Nephron progenitor cell (in vitro differentiated cells): ENCODE data around the gene SLC35F5.
"Not testable (repeated sequence)": the region's sequence is repeated elsewhere in the genome, so short reads cannot be mapped to it uniquely, and the experiment has no call there.

Experiments
- DNase-seq: peaks from one replicate; pipeline ENCODE4 v3.0.0; 2021
- H3K27ac Mint-ChIP-seq: 2 replicates; pipeline ENCODE4 v1.8.0; 2021; ENCODE audit warnings: mild to moderate bottlenecking, moderate library complexity, mixed read lengths
- H3K27me3 Mint-ChIP-seq: 2 replicates; pipeline ENCODE4 v1.8.0; 2021; ENCODE audit warnings: mild to moderate bottlenecking, low read depth, mixed read lengths; ENCODE audit not compliant: poor library complexity
- H3K36me3 Mint-ChIP-seq: 2 replicates; pipeline ENCODE4 v1.8.0; 2021; ENCODE audit warnings: low read depth, mixed read lengths
- H3K4me1 Mint-ChIP-seq: 2 replicates; pipeline ENCODE4 v1.8.0; 2021; ENCODE audit warnings: mixed read lengths
- H3K4me3 Mint-ChIP-seq: 2 replicates; pipeline ENCODE4 v1.8.0; 2021; ENCODE audit warnings: mild to moderate bottlenecking, moderate library complexity, mixed read lengths
- H3K9me3 Mint-ChIP-seq: 2 replicates; pipeline ENCODE4 v1.8.0; 2021; ENCODE audit warnings: mild to moderate bottlenecking, moderate library complexity, mixed read lengths
- TF ChIP-seq, protein P1 (sequence below): fragments of 200-600 bp; sonication (generic); IDR thresholded peaks from 2 replicates; pipeline ENCODE4 v1.5.0; 2021; ENCODE audit warnings: antibody characterized with exemption

Gene SLC35F5

DNA sequence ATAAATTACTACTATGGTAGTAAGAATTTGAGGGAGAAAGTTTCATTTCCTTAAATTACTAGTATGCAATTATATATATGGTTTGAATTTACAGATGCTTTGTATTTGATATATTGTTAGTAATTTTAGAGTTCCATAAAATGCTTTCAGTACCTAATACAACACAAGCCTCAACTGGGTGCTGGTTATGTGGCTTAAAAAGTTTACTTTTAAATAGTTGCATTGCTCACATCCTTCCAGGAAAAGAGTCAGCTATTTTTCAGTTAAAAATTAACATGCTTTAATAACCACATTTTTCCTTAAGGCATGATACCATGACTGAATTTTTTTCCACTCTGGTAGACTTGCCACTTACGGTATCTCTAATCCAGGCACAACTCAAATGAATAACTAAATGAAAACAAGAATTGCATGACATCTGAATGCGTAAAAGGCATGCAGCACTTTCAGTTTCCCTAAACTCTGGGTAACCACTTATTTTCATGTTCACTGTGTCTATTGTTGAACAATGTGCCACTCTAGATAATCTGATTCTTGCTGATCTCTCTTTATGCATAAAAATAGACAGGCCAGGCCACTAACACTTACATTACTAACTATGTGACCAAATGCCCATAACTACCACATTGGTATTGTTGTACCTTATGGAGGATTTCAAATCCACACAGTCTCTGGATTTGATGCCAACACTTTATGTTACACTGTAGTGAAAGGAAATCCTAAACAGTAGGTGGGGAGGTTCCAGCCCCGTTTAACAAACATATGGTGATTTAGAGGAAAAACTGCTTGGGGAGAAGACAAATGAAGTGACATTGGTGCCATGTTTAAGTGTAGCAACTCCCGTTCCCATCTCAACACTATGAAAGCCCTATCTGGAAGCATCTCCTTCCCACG is 35.5 kb upstream of the SLC35F5 start:
- no peaks in the 10 kb centered on the region for H3K9me3 Mint-ChIP-seq
- no peak overlapping the region for H3K4me3 Mint-ChIP-seq
- no peak for DNase-seq

DNA sequence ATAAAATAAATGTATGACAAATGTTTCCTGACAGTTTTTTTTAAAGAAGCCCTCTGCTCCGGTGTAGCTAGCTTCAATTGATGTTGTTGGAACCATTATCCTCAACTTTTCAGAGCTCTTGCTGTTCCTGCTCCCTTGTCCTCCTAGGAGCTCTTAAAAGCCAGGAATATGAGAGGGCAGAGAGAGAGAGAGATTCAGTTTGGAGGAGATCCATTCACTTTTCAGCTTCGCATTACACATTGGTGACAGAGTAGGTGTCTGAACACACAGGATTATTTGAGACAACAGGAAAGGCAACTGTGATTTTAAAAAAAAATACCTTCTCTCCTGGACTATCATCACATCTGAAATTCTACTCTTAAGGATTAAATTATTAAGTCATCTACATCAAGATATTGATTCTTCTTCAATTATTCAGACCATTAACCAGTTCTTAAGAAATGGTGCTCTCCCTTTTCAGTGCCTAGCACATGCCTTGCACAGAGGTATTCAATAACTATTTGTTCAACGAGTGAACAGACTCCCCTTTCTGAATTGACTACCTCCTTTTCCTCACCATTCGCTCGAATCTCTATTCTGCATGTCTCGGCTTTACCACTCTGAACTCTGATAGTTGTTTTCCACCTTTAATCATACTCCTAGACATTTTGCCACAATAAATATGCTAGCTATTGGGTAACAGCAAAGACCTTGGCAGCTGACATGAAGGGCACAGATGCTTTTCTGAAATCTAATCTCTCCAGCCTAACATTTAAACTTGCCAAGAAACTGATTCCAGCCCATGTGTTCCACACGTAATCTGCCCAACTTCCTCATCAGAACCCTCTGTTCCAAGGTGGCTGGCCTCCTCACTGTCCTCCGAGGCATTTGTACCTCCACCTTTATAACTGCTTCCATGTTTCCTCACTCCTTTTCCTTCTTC is 28.6 kb upstream of the SLC35F5 start:
- no peak for DNase-seq
- no peak overlapping the region for H3K4me3 Mint-ChIP-seq
- H3K27ac Mint-ChIP-seq, result peak overlapping the region; percentile 50
- no peaks in the 10 kb centered on the region for H3K9me3 Mint-ChIP-seq
- no peaks in the 10 kb centered on the region for H3K27me3 Mint-ChIP-seq
- H3K36me3 Mint-ChIP-seq, result no peaks in the 10 kb centered on the region
- TF ChIP-seq, protein P1, sequence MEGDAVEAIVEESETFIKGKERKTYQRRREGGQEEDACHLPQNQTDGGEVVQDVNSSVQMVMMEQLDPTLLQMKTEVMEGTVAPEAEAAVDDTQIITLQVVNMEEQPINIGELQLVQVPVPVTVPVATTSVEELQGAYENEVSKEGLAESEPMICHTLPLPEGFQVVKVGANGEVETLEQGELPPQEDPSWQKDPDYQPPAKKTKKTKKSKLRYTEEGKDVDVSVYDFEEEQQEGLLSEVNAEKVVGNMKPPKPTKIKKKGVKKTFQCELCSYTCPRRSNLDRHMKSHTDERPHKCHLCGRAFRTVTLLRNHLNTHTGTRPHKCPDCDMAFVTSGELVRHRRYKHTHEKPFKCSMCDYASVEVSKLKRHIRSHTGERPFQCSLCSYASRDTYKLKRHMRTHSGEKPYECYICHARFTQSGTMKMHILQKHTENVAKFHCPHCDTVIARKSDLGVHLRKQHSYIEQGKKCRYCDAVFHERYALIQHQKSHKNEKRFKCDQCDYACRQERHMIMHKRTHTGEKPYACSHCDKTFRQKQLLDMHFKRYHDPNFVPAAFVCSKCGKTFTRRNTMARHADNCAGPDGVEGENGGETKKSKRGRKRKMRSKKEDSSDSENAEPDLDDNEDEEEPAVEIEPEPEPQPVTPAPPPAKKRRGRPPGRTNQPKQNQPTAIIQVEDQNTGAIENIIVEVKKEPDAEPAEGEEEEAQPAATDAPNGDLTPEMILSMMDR, result no peak
- peaks cover 12% of the 10 kb centered on the region for H3K4me1 Mint-ChIP-seq

More for the DNA sequence above, 35.5 kb upstream of the SLC35F5 start:
- H3K4me1 Mint-ChIP-seq, result peaks cover 19% of the 10 kb centered on the region
- TF ChIP-seq, protein P1, result no peak
- no peaks in the 10 kb centered on the region for H3K36me3 Mint-ChIP-seq
- H3K27me3 Mint-ChIP-seq, result no peaks in the 10 kb centered on the region
- H3K27ac Mint-ChIP-seq, result no peak overlapping the region

DNA sequence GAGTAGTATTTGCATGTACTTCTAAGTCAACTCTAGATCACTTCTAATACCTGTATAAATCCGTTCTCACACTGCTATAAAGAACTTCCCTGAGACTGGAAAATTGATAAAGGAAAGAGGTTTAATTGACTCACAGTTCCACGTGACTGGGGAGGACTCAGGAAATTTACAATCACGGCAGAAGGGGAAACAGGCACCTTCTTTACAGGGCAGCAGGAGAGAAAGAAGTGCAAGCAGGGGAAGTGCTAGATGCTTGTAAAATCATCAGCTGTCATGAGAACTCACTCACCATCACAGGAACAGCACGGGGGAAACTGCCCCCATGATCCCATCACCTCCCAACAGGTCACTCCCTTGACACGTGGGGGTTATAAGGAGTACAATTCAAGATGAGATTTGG is 24.0 kb upstream of the SLC35F5 start:
- Mint-ChIP-seq H3K36me3 (no peaks in the 10 kb centered on the region), H3K27ac (peak overlapping the region; percentile 84), H3K27me3 (no peaks in the 10 kb centered on the region), H3K9me3 (no peaks in the 10 kb centered on the region), H3K4me1 (peaks cover 21% of the 10 kb centered on the region), H3K4me3 (no peak overlapping the region)
- TF ChIP-seq, protein P1, result no peak
- DNase-seq, result no peak

DNA sequence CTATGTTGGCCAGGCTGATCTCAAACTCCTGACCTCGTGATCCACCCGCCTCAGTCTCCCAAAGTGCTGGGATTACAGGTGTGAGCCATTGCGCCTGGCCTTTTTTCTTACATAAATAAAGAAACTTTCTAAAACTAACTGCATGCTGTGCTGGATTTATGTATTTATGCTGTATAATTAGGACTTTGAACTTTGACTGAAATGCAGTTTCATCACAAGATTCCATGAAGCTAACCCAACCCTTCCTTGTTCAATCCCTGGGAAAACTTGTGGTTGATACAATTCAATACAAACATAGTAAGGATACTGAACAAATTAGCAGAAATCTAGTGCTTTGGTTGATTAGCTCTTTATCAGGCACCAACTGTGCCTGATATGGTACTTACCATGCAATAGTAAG is 20.9 kb upstream of the SLC35F5 start:
- DNase-seq, result no peak
- no peaks in the 10 kb centered on the region for H3K9me3 Mint-ChIP-seq
- no peaks in the 10 kb centered on the region for H3K36me3 Mint-ChIP-seq
- H3K27me3 Mint-ChIP-seq, result no peaks in the 10 kb centered on the region
- TF ChIP-seq, protein P1, result no peak
- no peak overlapping the region for H3K4me3 Mint-ChIP-seq
- H3K27ac Mint-ChIP-seq, result no peak overlapping the region
- H3K4me1 Mint-ChIP-seq, result peaks cover 26% of the 10 kb centered on the region

DNA sequence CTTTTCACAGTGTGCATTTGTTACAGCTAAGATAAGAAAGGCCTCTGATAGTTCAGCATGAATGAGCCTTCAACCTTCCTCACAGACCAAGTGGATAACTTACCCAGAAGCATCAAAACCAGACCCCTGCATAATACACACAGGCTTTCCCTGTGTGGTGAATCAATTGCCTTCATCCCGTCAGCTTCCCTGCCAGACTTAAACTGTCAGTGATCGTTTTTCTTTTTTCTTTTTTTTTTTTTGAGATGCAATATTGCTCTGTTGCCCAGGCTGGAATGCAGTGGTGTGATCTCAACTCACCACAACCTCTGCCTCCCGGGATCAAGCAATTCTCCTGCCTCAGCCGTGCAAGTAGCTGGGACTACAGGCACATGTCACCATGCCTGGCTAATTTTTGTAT is 20.5 kb upstream of the SLC35F5 start:
- H3K4me1 Mint-ChIP-seq, result peaks cover 26% of the 10 kb centered on the region
- TF ChIP-seq, protein P1, result no peak
- H3K36me3 Mint-ChIP-seq, result no peaks in the 10 kb centered on the region
- H3K9me3 Mint-ChIP-seq, result peaks cover under 1% of the 10 kb centered on the region
- no peak overlapping the region for H3K27ac Mint-ChIP-seq
- DNase-seq, result no peak
- no peak overlapping the region for H3K4me3 Mint-ChIP-seq
- no peaks in the 10 kb centered on the region for H3K27me3 Mint-ChIP-seq

DNA sequence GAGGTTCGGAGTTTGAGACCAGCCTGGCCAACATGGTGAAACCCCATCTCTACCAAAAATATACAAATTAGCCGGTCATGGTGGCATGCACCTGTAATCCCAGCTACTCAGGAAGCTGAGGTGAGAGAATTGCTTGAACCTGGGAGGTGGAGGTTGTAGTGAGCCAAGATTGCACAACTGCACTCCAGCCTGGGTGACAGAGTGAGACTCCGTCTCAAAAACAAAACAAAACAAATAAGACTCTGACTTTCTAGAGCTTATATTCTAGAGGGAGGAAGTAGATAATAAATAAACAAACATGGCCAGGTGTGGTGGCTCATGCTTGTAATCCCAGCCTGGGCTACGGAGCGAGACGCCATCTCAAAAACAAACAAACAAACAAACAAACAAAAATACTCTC is 18.2 kb upstream of the SLC35F5 start:
- not testable (repeated sequence) for DNase-seq, H3K9me3 Mint-ChIP-seq, H3K36me3 Mint-ChIP-seq, H3K27ac Mint-ChIP-seq, H3K4me3 Mint-ChIP-seq, H3K27me3 Mint-ChIP-seq
- peaks cover 20% of the 10 kb centered on the region for H3K4me1 Mint-ChIP-seq
